ENCODE measurements around the gene TIAM1.

DNA sequence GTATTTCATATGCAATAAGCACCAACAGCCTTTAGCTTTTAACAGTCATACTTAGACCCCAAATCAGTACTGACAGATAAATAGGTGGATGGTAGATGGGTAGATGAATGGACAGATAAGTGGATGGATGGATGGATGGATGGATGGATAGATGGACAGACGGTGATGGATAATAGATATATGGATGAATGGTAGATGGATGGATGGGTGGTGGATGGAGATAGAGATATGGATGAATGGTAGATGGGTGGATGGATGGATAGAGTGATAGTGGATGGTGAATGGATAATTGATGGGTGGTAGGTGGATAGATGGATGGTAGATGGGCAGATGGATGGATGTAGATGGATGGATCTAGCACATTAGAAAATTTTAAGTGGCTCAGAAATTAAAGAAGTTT lies 62.5 kb downstream of the TIAM1 start:
- TF ChIP-seq EZH2 (IDR thresholded peaks at IDR 0.05; ENCODE audit: insufficient read depth, poor library complexity, severe bottlenecking) (no peak), EZH2phosphoT487 (IDR thresholded peaks at IDR 0.05; ENCODE audit: insufficient read depth, low read depth) (no peak)

Data from GM23248 (cell line).